Measurements from ENCODE around the gene SNCB. TPM values are rescaled to one million over a fixed set of nuclear protein-coding genes. Genes with fewer than 3 reads are reported as not detected.

The SNCB gene
- total RNA-seq, 6 experiments from 2014 or later: not detected

DNA sequence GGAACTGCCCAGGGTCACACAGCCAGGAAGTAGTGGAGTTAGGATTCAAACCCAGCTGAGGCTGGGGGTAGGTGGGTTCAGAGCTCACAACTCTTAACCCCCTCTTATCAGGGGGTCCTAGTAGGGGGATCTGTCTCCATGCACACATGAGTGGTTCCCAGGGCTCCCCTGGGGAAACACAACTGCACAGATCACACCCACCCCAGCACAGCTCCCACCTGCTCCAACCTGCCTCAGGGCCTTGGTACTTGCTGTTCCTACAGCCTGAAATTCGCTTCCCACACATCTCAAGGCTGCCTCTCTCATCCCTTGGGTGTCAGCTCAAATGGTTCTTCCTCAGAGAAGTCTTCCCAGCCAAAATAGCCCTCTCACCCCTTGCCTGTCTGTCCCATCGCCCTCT, 4.8 kb downstream of the SNCB start:
- no peak overlapping the region for H3K27ac ChIP-seq
- peaks cover 0 to 10% (median 0%) of the 10 kb centered on the region in 4 donors for H3K4me1 ChIP-seq
- H3K9me3 ChIP-seq: no peaks in the 10 kb centered on the region
- H3K36me3 ChIP-seq: no peaks in the 10 kb centered on the region
- H3K4me3 ChIP-seq: no peak overlapping the region
- DNase-seq: no peak
- intact Hi-C loops (cut with DNase I): no loop called here
- no peak for ATAC-seq
- 52% methylated on average over 2 of the region's 2 CpGs for WGBS (ENCODE audit: insufficient coverage, low coverage, low lambda C conversion rate, missing lambda C conversion rate)
- TF ChIP-seq, protein P1, sequence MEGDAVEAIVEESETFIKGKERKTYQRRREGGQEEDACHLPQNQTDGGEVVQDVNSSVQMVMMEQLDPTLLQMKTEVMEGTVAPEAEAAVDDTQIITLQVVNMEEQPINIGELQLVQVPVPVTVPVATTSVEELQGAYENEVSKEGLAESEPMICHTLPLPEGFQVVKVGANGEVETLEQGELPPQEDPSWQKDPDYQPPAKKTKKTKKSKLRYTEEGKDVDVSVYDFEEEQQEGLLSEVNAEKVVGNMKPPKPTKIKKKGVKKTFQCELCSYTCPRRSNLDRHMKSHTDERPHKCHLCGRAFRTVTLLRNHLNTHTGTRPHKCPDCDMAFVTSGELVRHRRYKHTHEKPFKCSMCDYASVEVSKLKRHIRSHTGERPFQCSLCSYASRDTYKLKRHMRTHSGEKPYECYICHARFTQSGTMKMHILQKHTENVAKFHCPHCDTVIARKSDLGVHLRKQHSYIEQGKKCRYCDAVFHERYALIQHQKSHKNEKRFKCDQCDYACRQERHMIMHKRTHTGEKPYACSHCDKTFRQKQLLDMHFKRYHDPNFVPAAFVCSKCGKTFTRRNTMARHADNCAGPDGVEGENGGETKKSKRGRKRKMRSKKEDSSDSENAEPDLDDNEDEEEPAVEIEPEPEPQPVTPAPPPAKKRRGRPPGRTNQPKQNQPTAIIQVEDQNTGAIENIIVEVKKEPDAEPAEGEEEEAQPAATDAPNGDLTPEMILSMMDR (IDR thresholded peaks at IDR 0.05): no peak
- no peak for TF ChIP-seq POLR2A (IDR thresholded peaks at IDR 0.05)
- H3K27me3 ChIP-seq: peaks cover 5 to 6% of the 10 kb centered on the region in 2 donors

DNA sequence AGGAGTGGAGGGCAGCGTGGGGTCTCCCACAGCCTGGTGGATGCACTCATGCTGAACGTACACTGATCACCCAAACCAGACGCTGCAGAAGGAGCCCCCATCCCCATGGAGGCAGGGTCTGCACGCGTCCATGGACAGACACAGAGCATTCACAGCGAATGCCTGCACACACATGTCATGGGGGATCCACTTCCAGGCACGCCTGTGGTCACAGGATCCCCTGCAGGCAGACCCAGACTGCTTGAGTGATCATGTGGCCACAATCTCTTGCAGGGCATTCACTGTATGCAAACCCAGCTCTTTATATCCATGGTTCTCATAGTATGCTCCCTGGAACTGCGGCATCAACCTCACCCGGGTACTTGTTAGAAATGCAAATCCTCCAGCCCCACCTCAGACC, 5.4 kb downstream of the SNCB start:
- WGBS (ENCODE audit: insufficient coverage, low coverage, low lambda C conversion rate, missing lambda C conversion rate): 27% methylated on average over 2 of the region's 9 CpGs
- Histone ChIP-seq H3K27me3 (peaks cover 5 to 11% of the 10 kb centered on the region in 2 donors), H3K9me3 (no peaks in the 10 kb centered on the region), H3K36me3 (no peaks in the 10 kb centered on the region), H3K4me3 (no peak overlapping the region), H3K27ac (no peak overlapping the region), H3K4me1 (peaks cover 0 to 4% (median 0%) of the 10 kb centered on the region in 4 donors)
- ATAC-seq (no peak), DNase-seq (no peak)
- intact Hi-C loops (cut with DNase I): no loop called here
- TF ChIP-seq, protein P1 (IDR thresholded peaks at IDR 0.05): no peak
- TF ChIP-seq POLR2A (IDR thresholded peaks at IDR 0.05): no peak

DNA sequence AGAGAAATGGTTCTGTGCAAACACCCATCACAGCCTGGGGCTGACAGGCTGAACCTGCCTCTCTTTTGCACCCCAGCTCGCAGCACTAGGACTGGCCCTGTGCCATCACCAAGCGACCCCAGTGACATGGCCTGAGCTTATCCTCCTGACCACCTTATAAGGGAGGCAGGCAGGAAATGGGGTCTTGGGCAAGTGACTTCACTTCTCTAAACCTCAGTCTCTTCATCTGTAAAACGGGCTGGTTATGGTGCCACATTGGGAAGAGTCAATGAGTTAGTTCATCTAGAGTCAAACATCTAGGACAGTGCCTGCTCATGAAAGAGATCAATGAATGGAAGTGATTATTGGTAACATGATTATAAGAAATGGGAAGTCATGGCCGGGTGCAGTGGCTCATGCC, 6.2 kb downstream of the SNCB start:
- intact Hi-C loops (cut with DNase I): no loop called here
- DNase-seq (no peak), ATAC-seq (no peak)
- H3K36me3 ChIP-seq: no peaks in the 10 kb centered on the region
- H3K27ac ChIP-seq: no peak overlapping the region
- peaks cover 5 to 14% of the 10 kb centered on the region in 2 donors for H3K27me3 ChIP-seq
- 45% methylated on average over 2 of the region's 4 CpGs for WGBS (ENCODE audit: insufficient coverage, low coverage, low lambda C conversion rate, missing lambda C conversion rate)
- no peaks in the 10 kb centered on the region for H3K4me1 ChIP-seq
- H3K4me3 ChIP-seq: no peak overlapping the region
- H3K9me3 ChIP-seq: no peaks in the 10 kb centered on the region
- TF ChIP-seq POLR2A (IDR thresholded peaks at IDR 0.05): no peak
- TF ChIP-seq, protein P1 (IDR thresholded peaks at IDR 0.05): no peak

DNA sequence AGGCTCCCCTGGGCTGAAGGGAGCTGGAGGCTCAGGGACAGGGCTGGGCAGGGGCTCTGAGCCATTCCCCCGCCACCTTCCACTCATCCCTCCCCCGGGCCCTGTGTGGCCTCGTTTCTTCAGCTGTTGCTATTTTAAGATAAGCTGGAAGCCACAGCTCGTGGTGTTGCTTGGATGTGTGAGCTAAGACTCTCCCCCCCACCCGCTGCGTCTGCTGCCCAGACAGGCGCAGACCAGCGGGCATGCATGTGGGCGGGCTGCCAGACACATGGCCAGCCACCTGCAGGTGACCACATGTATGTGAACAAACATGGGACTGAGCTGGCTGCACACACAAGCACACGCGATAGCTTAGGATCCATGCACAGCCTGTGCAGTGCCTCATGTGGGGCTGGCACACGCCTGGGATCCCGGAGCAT, 8.7 kb downstream of the SNCB start:
- H3K27ac ChIP-seq: no peak overlapping the region
- intact Hi-C loops (cut with DNase I): no loop called here
- H3K27me3 ChIP-seq: peaks cover 0 to 27% of the 10 kb centered on the region in 2 donors
- H3K4me1 ChIP-seq: no peaks in the 10 kb centered on the region
- no peak overlapping the region for H3K4me3 ChIP-seq
- TF ChIP-seq, protein P1 (IDR thresholded peaks at IDR 0.05): no peak
- TF ChIP-seq POLR2A (IDR thresholded peaks at IDR 0.05): no peak
- 94% methylated on average over 3 of the region's 13 CpGs for WGBS (ENCODE audit: insufficient coverage, low coverage, low lambda C conversion rate, missing lambda C conversion rate)
- ATAC-seq (no peak), DNase-seq (no peak)
- no peaks in the 10 kb centered on the region for H3K9me3 ChIP-seq
- no peaks in the 10 kb centered on the region for H3K36me3 ChIP-seq

All from right lobe of liver (tissue), 6 donors.